MG63 (cell line): ENCODE results near the gene FXYD2. TPM values are rescaled to one million over a fixed set of nuclear protein-coding genes. Genes with fewer than 3 reads are reported as not detected.

Experiments
- DNase-seq: peaks from one replicate; pipeline ENCODE4 v3.0.0-alpha.2; 2020
- H3K27me3 ChIP-seq: fragments of 250-450 bp; sonication (Bioruptor Pico); 2 replicates; pipeline ENCODE4 v1.5.1; 2020; ENCODE audit warnings: mild to moderate bottlenecking, moderate library complexity
- H3K36me3 ChIP-seq: fragments of 250-450 bp; sonication (Bioruptor Pico); 2 replicates; pipeline ENCODE4 v1.5.1; 2020; ENCODE audit warnings: mild to moderate bottlenecking, moderate library complexity
- H3K4me3 ChIP-seq: fragments of 250-450 bp; sonication (Bioruptor Pico); 2 replicates; pipeline ENCODE4 v1.5.1; 2020; ENCODE audit warnings: mild to moderate bottlenecking, moderate library complexity
- H3K9me3 ChIP-seq: fragments of 250-450 bp; sonication (Bioruptor Pico); 2 replicates; pipeline ENCODE4 v1.5.1; 2020; ENCODE audit warnings: mild to moderate bottlenecking, moderate library complexity
- total RNA-seq: library from RNA; depleted of rRNA; stranded (reverse); fragments of >200 nt; shearing (Covaris generic); gene quantifications from 2 replicates; pipeline ENCODE4 v1.2.3, GENCODE V29; 2014; ENCODE audit warnings: low replicate concordance

Gene FXYD2
- total RNA-seq, 1 experiment from 2014 or later: not detected

DNA sequence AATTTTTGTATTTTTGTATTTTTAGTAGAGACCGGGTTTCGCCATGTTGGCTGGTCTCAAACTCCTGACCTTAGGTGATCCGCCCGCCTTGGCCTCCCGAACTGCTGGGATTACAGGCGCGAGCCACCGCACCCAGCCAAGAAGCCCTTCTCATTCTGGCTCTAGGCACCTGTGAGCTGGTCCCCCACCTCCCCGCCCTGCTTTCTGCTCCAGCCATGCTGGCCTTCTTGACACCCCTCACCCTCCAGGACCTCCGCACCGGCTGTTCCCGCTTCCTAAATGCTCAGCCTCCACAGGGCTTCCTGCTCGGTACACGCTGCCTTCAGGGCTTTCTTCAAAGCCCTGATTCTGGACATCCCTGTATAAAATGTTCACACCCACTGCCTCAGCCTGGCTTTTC lies 5.5 kb upstream of the FXYD2 start:
- no peak for DNase-seq

DNA sequence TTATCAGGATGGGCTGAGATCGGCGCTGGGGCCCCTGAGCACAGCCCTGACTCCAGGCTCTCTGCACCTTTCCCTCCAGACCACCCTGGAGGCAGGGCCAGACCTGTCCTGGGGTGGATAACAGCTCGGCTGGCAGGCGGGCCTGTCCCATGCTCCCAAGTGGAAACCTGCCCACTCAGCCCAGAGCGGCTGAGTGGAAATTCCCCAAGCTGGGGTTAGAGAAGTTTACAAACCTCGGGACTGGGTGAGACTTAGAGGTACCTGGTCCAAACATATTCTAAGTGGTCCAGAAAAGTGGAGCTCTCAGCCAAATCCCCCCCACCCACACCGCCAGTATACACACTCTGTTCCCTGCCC lies 4.8 kb upstream of the FXYD2 start:
- H3K27me3 ChIP-seq: no peaks in the 10 kb centered on the region
- no peak for DNase-seq
- no peak overlapping the region for H3K4me3 ChIP-seq
- H3K9me3 ChIP-seq: no peaks in the 10 kb centered on the region
- H3K36me3 ChIP-seq: no peaks in the 10 kb centered on the region

More for the DNA sequence above, 5.5 kb upstream of the FXYD2 start:
- Histone ChIP-seq H3K27me3 (no peaks in the 10 kb centered on the region), H3K36me3 (no peaks in the 10 kb centered on the region), H3K4me3 (no peak overlapping the region), H3K9me3 (no peaks in the 10 kb centered on the region)

DNA sequence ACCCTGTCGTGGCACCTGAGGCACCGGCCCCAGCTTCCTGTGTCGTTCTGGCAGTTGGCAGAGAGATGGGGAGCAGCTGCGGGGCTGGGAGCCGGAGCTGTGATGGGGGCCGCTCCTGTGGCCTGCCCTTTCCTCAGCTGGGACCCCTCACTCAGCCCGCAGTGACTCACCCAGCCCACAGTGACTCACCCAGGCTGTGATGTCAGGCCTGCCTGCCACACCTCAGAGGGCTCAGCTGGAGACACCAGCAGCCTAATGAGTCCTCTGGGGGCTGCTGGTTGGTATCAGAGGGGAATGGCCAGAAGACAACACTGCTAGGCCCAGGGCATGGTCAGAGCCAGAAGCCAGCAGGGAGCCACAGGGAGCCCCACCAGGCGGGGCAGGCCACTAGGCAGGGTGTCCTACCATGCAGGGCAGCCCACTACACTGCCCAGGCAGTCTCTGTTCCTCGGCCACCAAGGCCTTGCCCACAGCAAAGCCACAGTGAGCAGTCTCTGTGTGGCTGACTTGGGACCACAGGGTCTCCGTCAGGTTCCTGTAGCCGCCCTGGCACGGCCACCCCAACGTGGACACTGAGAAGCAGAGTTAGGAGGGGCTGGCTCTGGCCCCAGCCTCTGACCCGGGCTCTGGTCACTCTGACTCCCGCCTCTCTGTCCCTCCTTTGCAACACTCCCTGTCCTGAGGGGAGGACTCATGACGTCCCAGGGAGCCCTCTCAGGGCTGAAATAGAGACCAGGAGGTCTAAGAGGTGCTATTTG lies 4.2 kb upstream of the FXYD2 start:
- Histone ChIP-seq H3K9me3 (no peaks in the 10 kb centered on the region), H3K36me3 (no peaks in the 10 kb centered on the region), H3K27me3 (no peaks in the 10 kb centered on the region), H3K4me3 (no peak overlapping the region)
- peak; percentile 70 for DNase-seq

DNA sequence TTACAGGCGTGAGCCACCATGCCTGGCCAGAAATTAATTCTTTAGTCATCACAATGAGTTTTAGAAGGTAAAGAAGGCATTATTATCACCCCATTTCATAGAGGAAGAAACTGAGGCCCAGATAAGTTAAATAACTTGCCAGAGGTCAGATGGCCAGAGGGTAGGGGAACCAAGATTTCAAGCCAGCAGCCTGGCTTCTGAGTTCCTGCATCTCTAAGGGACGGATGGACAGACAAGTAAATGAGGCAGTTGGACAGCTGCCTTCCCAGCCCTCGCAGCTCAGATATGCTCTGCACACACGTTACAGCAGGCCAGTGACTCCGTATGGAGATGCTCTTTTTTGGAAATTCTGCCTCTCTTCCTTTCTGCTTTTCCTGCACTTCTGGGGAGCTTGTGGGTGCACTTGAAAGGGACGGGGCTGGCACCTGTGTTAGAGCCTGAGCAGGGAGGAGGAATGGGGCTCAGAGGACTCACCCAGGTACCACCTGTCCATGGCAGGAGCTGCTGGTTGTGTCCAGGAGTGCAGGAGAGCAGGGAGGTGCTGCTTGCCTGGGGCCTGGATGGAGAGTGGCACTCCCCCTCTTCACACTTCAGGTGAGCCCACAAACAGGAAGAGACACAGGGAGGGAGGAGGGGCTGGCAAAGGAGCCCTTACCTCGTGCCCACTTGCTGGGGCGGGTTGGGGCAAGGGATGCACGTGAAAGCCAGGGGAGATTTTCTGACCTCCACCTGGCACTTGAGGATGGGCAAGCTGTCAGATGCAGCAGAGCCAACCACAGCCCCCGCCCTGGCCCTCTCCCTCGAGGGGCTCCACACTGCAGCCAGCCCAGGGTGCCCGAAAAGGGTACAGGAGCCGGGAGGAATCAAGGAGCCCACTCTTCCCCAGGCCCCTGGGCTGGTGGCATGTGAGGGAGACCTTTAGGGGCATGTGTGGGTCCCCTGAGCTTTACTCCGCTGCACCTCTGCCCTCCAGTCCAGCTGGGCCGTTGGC lies 3.3 kb upstream of the FXYD2 start:
- Histone ChIP-seq H3K27me3 (no peaks in the 10 kb centered on the region), H3K36me3 (no peaks in the 10 kb centered on the region), H3K4me3 (no peak overlapping the region), H3K9me3 (no peaks in the 10 kb centered on the region)
- no peak for DNase-seq

DNA sequence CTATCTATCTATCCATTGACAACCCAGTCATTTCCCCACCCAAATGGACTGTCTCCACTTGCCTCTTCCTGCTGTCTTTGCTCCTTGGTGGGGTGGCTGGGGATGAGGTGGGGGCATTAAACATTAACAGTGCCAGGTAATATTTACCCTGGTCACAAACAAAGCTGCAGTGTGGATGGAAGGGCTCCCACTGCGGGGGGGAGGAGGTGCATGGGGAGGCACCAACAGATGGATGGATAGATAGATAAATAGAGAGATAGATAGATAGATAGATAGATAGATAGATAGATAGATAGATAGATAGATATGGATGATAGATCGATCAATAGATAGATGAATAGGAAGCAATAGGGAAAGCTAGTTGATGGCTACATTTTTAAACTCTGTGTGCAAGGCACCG lies 2.3 kb upstream of the FXYD2 start:
- no peaks in the 10 kb centered on the region for H3K9me3 ChIP-seq
- H3K27me3 ChIP-seq: no peaks in the 10 kb centered on the region
- no peak overlapping the region for H3K4me3 ChIP-seq
- H3K36me3 ChIP-seq: no peaks in the 10 kb centered on the region
- DNase-seq: no peak

DNA sequence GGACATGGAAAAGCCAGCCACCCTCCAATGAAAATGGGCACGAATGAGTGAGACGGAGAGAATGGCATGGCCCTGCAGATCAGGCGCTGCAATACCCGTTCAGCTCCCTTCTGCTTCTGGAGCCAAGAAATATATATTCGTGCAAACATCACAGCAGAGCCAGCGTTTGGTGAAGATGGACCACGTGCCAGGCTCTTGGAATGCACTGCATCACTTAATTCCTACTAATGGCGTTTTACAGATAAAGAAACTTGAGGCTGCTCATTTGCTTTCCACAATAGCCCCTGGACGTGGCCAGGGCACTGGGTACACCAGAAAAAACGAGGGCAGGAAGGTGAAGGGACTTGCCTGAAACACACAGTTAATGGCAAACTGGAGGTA lies 1.6 kb upstream of the FXYD2 start:
- no peak overlapping the region for H3K4me3 ChIP-seq
- no peak for DNase-seq
- no peaks in the 10 kb centered on the region for H3K36me3 ChIP-seq
- H3K27me3 ChIP-seq: no peaks in the 10 kb centered on the region
- H3K9me3 ChIP-seq: no peaks in the 10 kb centered on the region

DNA sequence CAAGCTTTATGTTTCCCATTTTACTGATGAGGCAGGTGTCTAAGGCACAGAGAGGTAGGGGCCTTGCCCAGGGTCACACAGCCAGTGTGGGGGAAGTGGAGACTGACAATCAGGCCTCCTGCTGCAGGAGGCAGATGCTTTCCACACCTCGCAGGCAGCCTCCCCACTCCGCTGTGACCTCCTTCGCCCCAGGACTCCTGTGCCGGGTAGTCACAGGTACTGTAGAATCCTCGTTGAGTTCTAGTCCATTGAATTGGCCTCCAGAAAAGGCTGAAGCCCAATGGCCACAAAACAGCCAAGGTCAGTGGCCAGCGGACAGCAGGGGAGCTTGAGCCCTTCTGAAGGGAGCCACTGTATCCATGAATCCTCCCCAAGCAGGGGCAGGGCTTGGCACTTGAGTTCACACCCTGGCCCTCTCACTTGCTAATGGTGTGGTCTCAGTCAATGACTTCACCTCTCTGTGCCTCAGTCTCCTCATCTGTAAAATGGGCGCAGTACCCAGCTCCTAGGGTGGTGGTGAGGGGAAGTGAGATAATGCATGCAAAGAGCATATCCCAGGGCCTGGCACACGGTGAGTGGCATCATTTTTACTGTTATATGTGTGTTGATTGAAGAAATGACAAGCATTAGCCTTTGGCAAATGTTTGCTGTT lies 1.1 kb upstream of the FXYD2 start:
- no peak for DNase-seq
- no peaks in the 10 kb centered on the region for H3K36me3 ChIP-seq
- H3K4me3 ChIP-seq: no peak overlapping the region
- H3K27me3 ChIP-seq: no peaks in the 10 kb centered on the region
- no peaks in the 10 kb centered on the region for H3K9me3 ChIP-seq

DNA sequence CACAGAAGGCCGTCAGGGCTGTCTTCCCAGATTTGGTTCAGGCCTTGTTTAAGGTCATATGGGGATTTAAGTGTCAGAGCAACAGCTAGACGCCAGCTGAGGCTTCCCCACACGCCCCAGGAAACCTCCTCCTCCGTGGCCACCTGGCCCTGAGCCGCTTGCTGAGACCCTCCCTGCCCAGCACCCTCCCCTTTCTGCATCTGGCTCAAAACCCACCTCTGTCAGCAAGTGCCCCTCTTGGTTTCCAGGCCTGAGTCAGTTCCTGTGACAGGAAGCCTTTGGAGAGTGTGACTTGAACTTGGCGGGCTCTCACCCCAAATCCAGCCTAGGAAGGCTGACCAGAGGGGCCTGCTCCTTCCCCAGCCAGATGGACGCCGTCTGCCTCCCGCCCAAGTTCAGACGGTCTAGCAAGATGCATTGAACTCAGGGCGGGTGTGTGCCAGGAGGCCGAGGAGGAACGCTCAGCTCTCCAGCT lies 561 bp downstream of the FXYD2 start:
- no peak overlapping the region for H3K4me3 ChIP-seq
- no peaks in the 10 kb centered on the region for H3K9me3 ChIP-seq
- no peaks in the 10 kb centered on the region for H3K36me3 ChIP-seq
- H3K27me3 ChIP-seq: no peaks in the 10 kb centered on the region
- DNase-seq: no peak

DNA sequence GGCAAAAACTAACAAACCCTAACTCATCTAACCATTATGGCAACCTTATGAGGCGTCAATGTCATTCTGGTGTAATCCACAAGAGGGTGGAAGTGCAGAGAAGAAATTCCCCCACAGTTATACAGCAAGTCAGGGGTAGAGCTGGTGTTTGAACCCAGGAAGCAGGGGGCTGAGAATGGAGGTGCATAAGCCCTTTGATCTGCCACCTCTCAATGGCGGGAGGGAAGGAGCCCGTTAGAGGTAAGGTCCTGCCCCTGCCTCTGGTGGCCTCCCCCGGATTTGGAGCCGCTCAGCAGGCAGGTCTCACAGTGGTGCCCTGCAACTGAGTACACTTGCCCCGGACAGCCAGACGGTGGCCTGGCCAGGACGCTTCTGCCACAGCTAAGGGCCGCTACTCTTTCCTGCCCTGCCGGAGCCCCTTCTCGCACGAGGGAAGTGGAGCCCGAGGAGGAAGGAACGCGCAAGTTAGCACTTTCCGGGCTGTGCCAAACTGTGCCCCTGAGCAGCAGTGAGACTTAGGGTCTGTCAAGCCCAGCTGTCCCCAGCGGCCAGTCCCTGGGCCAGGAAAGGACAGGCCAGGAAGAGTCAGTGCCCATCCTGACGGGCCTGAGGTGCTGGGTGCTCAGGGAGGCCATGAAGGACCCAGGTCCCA lies 1.1 kb downstream of the FXYD2 start:
- Histone ChIP-seq H3K36me3 (no peaks in the 10 kb centered on the region), H3K27me3 (no peaks in the 10 kb centered on the region), H3K9me3 (no peaks in the 10 kb centered on the region), H3K4me3 (no peak overlapping the region)
- DNase-seq: no peak

DNA sequence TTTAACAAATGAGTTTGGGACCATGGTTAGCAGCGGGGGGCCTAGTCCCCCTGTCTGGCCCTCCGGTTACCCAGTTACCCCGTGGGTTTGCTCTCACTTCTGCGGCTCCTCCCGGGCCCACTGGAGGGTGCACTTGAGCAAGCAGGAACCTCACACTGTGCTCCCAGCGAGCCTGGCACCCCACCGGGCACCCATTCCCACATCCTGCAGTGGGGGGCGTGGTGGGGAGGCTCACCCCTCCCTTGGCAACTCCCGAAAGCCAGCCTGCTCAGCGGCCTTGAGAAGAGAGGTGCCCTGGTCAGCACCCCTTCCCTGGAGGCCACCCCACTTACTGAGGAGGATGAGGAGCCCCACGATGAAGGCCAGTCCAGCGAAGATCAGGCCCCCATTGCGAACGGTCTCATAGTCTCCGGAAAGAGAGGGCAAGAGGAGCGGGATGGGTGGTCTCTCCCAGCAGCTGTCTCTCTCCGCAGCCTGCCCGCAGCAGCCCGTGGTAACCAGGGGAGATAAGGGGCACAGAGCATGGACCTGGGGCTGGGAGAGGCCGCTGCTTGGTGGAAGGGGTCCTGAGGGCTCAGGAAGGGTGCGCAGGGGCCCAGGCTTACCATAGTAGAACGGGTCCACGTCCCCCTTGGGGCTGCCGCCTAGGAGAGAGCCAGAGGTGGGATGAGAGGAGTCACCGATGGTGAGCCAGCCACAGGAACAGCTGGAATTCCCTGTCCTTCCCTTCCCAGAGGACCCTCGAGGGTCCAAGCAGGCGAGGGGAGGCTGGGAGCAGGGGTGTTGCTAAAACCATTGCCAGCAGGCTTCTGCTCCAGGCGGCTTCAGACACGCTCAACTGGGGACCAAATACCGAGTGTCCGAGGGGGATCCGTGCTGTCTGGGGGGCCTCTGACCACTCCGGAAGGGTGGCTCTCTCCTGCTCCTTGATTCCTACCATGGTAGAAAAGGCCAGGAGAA lies 2.2 kb downstream of the FXYD2 start:
- Histone ChIP-seq H3K4me3 (no peak overlapping the region), H3K9me3 (no peaks in the 10 kb centered on the region), H3K27me3 (no peaks in the 10 kb centered on the region), H3K36me3 (no peaks in the 10 kb centered on the region)
- peak; percentile 35 for DNase-seq

DNA sequence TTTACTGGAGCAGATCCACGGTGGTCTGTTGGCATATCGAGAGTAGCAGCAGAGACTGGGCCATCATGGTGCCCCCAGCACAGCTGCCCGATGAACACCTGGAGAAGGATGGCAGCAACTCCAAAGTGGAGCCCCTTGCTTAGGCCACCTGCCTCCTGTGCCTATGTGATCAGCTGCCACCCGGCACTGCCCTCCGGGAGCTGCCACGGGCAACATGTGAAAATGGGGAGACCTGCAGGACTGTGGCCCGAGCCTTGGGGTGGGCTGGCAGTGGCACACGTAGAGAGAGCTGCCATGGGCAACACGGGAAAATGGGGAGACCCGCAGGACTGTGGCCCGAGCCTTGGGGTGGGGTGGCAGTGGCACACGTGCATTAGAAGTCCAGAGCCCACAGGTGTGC lies 3.1 kb downstream of the FXYD2 start:
- H3K9me3 ChIP-seq: no peaks in the 10 kb centered on the region
- H3K27me3 ChIP-seq: no peaks in the 10 kb centered on the region
- no peaks in the 10 kb centered on the region for H3K36me3 ChIP-seq
- DNase-seq: no peak
- H3K4me3 ChIP-seq: no peak overlapping the region

DNA sequence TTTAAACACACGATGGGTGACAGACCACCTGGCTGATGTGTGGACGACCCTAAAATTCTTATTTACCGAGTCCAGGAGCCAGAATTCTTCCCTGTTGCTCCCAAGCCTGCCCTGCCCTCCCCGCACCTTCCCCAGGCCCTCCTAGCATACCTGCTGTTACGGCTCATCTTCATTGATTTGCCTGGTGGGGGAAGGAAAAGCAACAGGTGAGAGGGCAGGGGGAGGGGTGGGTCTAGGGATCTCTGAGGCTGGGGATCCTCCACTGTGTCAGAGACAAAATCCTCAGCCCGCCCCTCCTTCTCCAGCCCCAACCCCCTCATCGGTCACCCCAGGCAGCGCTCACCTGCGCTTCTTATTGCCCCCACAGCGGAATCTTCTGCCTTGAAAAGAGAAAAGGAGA lies 4.0 kb downstream of the FXYD2 start:
- DNase-seq: no peak
- Histone ChIP-seq H3K4me3 (no peak overlapping the region), H3K36me3 (no peaks in the 10 kb centered on the region), H3K9me3 (no peaks in the 10 kb centered on the region), H3K27me3 (no peaks in the 10 kb centered on the region)

DNA sequence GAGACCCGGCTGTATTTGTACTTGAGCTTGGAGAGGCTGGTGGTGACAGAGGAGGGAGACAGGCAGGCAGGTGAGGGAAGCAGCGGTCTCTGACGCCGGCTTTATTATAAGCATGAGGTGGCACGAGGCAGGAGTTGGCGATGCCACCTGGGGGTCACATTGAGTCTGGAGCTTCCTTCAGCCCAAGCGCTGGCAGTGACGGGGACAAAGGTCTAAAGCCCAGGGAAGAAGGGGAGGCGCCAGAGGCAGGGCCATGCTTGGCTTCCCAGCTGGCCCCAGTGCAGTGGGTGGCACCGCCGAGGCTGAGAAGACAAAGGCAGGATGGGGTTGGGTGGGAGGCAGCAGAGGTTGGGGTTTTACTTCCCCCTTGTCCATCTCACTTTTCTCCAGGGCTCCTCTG lies 4.5 kb downstream of the FXYD2 start:
- Histone ChIP-seq H3K4me3 (no peak overlapping the region), H3K9me3 (no peaks in the 10 kb centered on the region), H3K27me3 (no peaks in the 10 kb centered on the region), H3K36me3 (no peaks in the 10 kb centered on the region)
- DNase-seq: no peak

DNA sequence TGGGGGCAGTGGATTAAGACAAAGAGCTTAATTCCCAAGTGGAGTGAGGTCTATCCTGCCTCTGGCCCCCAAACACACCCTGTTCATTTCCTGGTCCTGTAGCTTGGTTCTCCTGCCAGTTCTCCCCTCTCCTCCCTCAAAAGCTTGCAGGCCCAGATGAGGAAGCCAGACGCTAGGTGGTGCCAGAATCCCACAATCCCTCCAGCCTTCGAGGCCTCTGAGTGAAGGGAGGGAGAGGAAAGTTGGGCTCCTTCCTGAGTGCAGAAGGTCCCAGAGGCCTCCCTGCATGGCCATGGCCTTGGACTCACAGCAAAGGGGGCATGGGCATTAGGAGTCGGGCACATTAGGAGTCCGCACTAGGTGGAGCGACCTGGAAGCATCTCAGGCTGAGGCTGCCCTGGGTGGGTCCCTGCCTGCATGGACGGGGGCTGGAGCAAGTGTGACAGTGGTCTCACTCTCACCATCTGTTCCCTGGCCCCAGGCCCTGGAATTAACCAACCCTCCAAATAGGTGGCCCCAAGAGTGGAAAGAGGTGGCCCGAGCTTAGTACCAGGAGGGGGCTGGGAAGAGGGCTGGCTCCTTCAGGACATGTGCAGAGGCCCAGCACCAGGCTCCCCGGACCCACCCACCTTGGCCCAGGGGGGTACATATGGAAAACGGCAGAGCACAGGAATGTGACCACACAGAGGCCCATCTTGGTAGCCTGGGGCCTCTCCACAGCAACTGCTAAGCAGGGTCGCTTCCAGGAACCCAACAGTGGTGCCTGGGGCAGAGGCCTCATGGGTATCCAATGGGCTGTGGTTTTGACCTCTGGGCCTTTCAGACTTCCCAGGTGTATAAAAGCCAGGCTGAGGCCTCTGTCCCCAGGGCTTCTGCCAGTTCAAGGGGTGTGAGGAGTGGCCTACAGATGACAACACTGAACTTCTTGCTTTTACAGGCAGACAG lies 5.2 kb downstream of the FXYD2 start:
- peak; percentile 23 for DNase-seq
- Histone ChIP-seq H3K27me3 (no peaks in the 10 kb centered on the region), H3K4me3 (no peak overlapping the region), H3K9me3 (no peaks in the 10 kb centered on the region), H3K36me3 (no peaks in the 10 kb centered on the region)
